ENCODE data around the gene USP17L26. TPM values are rescaled to one million over a fixed set of nuclear protein-coding genes. Genes with fewer than 3 reads are reported as not detected.
"Not testable (repeated sequence)": the region's sequence is repeated elsewhere in the genome, so short reads cannot be mapped to it uniquely, and the experiment has no call there.

Gene USP17L26, protein sequence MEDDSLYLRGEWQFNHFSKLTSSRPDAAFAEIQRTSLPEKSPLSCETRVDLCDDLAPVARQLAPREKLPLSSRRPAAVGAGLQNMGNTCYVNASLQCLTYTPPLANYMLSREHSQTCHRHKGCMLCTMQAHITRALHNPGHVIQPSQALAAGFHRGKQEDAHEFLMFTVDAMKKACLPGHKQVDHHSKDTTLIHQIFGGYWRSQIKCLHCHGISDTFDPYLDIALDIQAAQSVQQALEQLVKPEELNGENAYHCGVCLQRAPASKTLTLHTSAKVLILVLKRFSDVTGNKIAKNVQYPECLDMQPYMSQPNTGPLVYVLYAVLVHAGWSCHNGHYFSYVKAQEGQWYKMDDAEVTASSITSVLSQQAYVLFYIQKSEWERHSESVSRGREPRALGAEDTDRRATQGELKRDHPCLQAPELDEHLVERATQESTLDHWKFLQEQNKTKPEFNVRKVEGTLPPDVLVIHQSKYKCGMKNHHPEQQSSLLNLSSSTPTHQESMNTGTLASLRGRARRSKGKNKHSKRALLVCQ
- not detected for polyA plus RNA-seq (2013, experiment 1 of 2)
- not detected for polyA plus RNA-seq (2013, experiment 2 of 2)

DNA sequence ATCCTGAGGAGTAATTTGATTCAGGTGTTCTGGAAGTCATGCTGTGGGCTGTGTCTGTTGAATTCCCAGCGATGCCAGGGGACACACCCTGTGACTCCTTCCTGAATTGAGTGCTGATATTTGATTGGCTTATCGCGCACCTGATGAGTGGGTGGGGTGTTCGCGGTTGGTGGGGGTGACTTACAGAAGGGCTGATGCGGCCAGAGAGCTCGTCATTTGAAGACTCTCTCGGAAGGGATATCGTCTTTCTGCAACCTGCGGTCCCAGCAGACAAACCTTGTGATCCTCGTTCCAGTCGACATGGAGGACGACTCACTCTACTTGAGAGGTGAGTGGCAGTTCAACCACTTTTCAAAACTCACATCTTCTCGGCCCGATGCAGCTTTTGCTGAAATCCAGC, at the start of gene USP17L26:
Gene USP17L26 (plus strand): TSS at position 301 of the 400 bp plus-strand sequence. CDS start 0 bp downstream, at position 301.
- not testable (repeated sequence) for H3K4me3 ChIP-seq (ENCODE audit: extremely low read depth, insufficient read depth, low read length, poor library complexity, severe bottlenecking); H3K27ac ChIP-seq (ENCODE audit: low read depth, low read length, severe bottlenecking); H3K4me1 ChIP-seq (ENCODE audit: control insufficient read depth, insufficient read depth, low read length, poor library complexity, severe bottlenecking); H3K36me3 ChIP-seq (ENCODE audit: control insufficient read depth, insufficient read depth, low read length); H3K9me3 ChIP-seq (ENCODE audit: control insufficient read depth, low read length)
- WGBS, 2 experiments (ENCODE audit: insufficient coverage in 2 of 2) = no CpG with 5 or more reads among the region's 15 CpGs

DNA sequence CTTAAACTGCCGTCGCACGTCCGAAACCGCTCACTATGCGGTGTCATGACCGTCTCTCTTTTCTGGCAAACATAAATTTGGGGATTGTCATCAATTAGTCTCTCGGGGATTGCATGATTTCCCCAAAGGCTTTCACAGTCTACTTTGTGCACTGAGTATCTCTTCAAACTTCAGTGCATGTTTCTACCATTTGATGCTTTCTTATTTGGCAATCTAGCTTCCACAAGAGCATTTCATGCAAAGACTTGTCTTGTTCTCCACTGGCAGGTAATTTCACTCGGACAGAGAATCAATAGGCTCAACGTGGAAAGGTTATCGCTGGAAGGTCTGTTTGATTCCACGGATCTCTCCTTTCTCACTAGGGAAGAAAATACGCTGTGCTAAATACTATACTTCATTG, 10.3 kb upstream of the USP17L26 start:
- H3K4me1 ChIP-seq (ENCODE audit: control insufficient read depth, insufficient read depth, low read length, poor library complexity, severe bottlenecking); H3K36me3 ChIP-seq (ENCODE audit: control insufficient read depth, insufficient read depth, low read length); H3K9me3 ChIP-seq (ENCODE audit: control insufficient read depth, low read length); H3K4me3 ChIP-seq (ENCODE audit: extremely low read depth, insufficient read depth, low read length, poor library complexity, severe bottlenecking); H3K27ac ChIP-seq (ENCODE audit: low read depth, low read length, severe bottlenecking): not testable (repeated sequence)
- no CpG with 5 or more reads among the region's 13 CpGs for WGBS, 2 experiments (ENCODE audit: insufficient coverage in 2 of 2)

DNA sequence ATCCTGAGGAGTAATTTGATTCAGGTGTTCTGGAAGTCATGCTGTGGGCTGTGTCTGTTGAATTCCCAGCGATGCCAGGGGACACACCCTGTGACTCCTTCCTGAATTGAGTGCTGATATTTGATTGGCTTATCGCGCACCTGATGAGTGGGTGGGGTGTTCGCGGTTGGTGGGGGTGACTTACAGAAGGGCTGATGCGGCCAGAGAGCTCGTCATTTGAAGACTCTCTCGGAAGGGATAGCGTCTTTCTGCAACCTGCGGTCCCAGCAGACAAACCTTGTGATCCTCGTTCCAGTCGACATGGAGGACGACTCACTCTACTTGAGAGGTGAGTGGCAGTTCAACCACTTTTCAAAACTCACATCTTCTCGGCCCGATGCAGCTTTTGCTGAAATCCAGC, 9.6 kb upstream of the USP17L26 start, which contains the start of gene USP17L24:
Gene USP17L24 (plus strand): TSS at position 301 of the 400 bp plus-strand sequence. CDS start 0 bp downstream, at position 301.
- not testable (repeated sequence) for H3K9me3 ChIP-seq (ENCODE audit: control insufficient read depth, low read length); H3K36me3 ChIP-seq (ENCODE audit: control insufficient read depth, insufficient read depth, low read length); H3K27ac ChIP-seq (ENCODE audit: low read depth, low read length, severe bottlenecking); H3K4me1 ChIP-seq (ENCODE audit: control insufficient read depth, insufficient read depth, low read length, poor library complexity, severe bottlenecking); H3K4me3 ChIP-seq (ENCODE audit: extremely low read depth, insufficient read depth, low read length, poor library complexity, severe bottlenecking)
- no CpG with 5 or more reads among the region's 15 CpGs for WGBS, 2 experiments (ENCODE audit: insufficient coverage in 2 of 2)

DNA sequence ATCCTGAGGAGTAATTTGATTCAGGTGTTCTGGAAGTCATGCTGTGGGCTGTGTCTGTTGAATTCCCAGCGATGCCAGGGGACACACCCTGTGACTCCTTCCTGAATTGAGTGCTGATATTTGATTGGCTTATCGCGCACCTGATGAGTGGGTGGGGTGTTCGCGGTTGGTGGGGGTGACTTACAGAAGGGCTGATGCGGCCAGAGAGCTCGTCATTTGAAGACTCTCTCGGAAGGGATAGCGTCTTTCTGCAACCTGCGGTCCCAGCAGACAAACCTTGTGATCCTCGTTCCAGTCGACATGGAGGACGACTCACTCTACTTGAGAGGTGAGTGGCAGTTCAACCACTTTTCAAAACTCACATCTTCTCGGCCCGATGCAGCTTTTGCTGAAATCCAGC, 4.8 kb upstream of the USP17L26 start, which contains the start of gene USP17L25:
Gene USP17L25 (plus strand): TSS at position 301 of the 400 bp plus-strand sequence. CDS start 0 bp downstream, at position 301.
- not testable (repeated sequence) for H3K4me3 ChIP-seq (ENCODE audit: extremely low read depth, insufficient read depth, low read length, poor library complexity, severe bottlenecking); H3K9me3 ChIP-seq (ENCODE audit: control insufficient read depth, low read length); H3K27ac ChIP-seq (ENCODE audit: low read depth, low read length, severe bottlenecking); H3K36me3 ChIP-seq (ENCODE audit: control insufficient read depth, insufficient read depth, low read length); H3K4me1 ChIP-seq (ENCODE audit: control insufficient read depth, insufficient read depth, low read length, poor library complexity, severe bottlenecking)
- no CpG with 5 or more reads among the region's 15 CpGs for WGBS, 2 experiments (ENCODE audit: insufficient coverage in 2 of 2)

DNA sequence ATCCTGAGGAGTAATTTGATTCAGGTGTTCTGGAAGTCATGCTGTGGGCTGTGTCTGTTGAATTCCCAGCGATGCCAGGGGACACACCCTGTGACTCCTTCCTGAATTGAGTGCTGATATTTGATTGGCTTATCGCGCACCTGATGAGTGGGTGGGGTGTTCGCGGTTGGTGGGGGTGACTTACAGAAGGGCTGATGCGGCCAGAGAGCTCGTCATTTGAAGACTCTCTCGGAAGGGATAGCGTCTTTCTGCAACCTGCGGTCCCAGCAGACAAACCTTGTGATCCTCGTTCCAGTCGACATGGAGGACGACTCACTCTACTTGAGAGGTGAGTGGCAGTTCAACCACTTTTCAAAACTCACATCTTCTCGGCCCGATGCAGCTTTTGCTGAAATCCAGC, 4.6 kb downstream of the USP17L26 start, which contains the start of gene USP17L5:
Gene USP17L5 (plus strand): TSS at position 301 of the 400 bp plus-strand sequence. CDS start 0 bp downstream, at position 301.
- H3K4me1 ChIP-seq (ENCODE audit: control insufficient read depth, insufficient read depth, low read length, poor library complexity, severe bottlenecking); H3K4me3 ChIP-seq (ENCODE audit: extremely low read depth, insufficient read depth, low read length, poor library complexity, severe bottlenecking); H3K36me3 ChIP-seq (ENCODE audit: control insufficient read depth, insufficient read depth, low read length); H3K9me3 ChIP-seq (ENCODE audit: control insufficient read depth, low read length); H3K27ac ChIP-seq (ENCODE audit: low read depth, low read length, severe bottlenecking): not testable (repeated sequence)
- no CpG with 5 or more reads among the region's 15 CpGs for WGBS, 2 experiments (ENCODE audit: insufficient coverage in 2 of 2)

DNA sequence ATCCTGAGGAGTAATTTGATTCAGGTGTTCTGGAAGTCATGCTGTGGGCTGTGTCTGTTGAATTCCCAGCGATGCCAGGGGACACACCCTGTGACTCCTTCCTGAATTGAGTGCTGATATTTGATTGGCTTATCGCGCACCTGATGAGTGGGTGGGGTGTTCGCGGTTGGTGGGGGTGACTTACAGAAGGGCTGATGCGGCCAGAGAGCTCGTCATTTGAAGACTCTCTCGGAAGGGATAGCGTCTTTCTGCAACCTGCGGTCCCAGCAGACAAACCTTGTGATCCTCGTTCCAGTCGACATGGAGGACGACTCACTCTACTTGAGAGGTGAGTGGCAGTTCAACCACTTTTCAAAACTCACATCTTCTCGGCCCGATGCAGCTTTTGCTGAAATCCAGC, 9.4 kb downstream of the USP17L26 start, which contains the start of gene USP17L27:
Gene USP17L27 (plus strand): TSS at position 301 of the 400 bp plus-strand sequence. CDS start 0 bp downstream, at position 301.
- H3K4me3 ChIP-seq (ENCODE audit: extremely low read depth, insufficient read depth, low read length, poor library complexity, severe bottlenecking); H3K9me3 ChIP-seq (ENCODE audit: control insufficient read depth, low read length); H3K27ac ChIP-seq (ENCODE audit: low read depth, low read length, severe bottlenecking); H3K4me1 ChIP-seq (ENCODE audit: control insufficient read depth, insufficient read depth, low read length, poor library complexity, severe bottlenecking); H3K36me3 ChIP-seq (ENCODE audit: control insufficient read depth, insufficient read depth, low read length): not testable (repeated sequence)
- WGBS, 2 experiments (ENCODE audit: insufficient coverage in 2 of 2) = no CpG with 5 or more reads among the region's 15 CpGs

DNA sequence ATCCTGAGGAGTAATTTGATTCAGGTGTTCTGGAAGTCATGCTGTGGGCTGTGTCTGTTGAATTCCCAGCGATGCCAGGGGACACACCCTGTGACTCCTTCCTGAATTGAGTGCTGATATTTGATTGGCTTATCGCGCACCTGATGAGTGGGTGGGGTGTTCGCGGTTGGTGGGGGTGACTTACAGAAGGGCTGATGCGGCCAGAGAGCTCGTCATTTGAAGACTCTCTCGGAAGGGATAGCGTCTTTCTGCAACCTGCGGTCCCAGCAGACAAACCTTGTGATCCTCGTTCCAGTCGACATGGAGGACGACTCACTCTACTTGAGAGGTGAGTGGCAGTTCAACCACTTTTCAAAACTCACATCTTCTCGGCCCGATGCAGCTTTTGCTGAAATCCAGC, 14.1 kb downstream of the USP17L26 start, which contains the start of gene USP17L28:
Gene USP17L28 (plus strand): TSS at position 301 of the 400 bp plus-strand sequence. CDS start 0 bp downstream, at position 301.
- H3K4me1 ChIP-seq (ENCODE audit: control insufficient read depth, insufficient read depth, low read length, poor library complexity, severe bottlenecking); H3K4me3 ChIP-seq (ENCODE audit: extremely low read depth, insufficient read depth, low read length, poor library complexity, severe bottlenecking); H3K36me3 ChIP-seq (ENCODE audit: control insufficient read depth, insufficient read depth, low read length); H3K9me3 ChIP-seq (ENCODE audit: control insufficient read depth, low read length); H3K27ac ChIP-seq (ENCODE audit: low read depth, low read length, severe bottlenecking): not testable (repeated sequence)
- WGBS, 2 experiments (ENCODE audit: insufficient coverage in 2 of 2) = no CpG with 5 or more reads among the region's 15 CpGs

DNA sequence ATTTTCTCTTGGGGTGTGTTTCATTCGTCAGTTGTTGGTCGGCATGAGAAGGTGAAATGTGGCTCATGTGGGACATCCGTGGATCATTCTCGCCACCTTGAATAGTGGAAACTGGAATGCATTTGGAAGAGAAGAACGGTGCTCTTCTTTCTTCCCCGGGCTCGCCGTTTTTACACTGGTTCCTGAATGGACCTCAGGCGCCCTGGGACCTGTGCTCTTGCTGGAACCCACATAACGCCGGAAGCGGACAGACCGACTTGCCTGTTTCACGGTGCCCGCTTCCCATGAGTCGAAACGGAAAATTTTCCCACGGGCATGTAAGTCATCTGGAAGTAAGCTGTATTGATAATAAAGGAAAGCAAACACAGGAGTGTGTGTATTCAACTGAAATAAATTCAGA, 16.4 kb downstream of the USP17L26 start:
- no CpG with 5 or more reads among the region's 18 CpGs for WGBS, 2 experiments (ENCODE audit: insufficient coverage in 2 of 2)
- H3K4me3 ChIP-seq (ENCODE audit: extremely low read depth, insufficient read depth, low read length, poor library complexity, severe bottlenecking); H3K9me3 ChIP-seq (ENCODE audit: control insufficient read depth, low read length); H3K36me3 ChIP-seq (ENCODE audit: control insufficient read depth, insufficient read depth, low read length); H3K4me1 ChIP-seq (ENCODE audit: control insufficient read depth, insufficient read depth, low read length, poor library complexity, severe bottlenecking); H3K27ac ChIP-seq (ENCODE audit: low read depth, low read length, severe bottlenecking): not testable (repeated sequence)

DNA sequence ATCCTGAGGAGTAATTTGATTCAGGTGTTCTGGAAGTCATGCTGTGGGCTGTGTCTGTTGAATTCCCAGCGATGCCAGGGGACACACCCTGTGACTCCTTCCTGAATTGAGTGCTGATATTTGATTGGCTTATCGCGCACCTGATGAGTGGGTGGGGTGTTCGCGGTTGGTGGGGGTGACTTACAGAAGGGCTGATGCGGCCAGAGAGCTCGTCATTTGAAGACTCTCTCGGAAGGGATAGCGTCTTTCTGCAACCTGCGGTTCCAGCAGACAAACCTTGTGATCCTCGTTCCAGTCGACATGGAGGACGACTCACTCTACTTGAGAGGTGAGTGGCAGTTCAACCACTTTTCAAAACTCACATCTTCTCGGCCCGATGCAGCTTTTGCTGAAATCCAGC, 18.9 kb downstream of the USP17L26 start, which contains the start of gene USP17L29:
Gene USP17L29 (plus strand): TSS at position 301 of the 400 bp plus-strand sequence. CDS start 0 bp downstream, at position 301.
- H3K4me3 ChIP-seq (ENCODE audit: extremely low read depth, insufficient read depth, low read length, poor library complexity, severe bottlenecking); H3K27ac ChIP-seq (ENCODE audit: low read depth, low read length, severe bottlenecking); H3K9me3 ChIP-seq (ENCODE audit: control insufficient read depth, low read length); H3K4me1 ChIP-seq (ENCODE audit: control insufficient read depth, insufficient read depth, low read length, poor library complexity, severe bottlenecking); H3K36me3 ChIP-seq (ENCODE audit: control insufficient read depth, insufficient read depth, low read length): not testable (repeated sequence)
- no CpG with 5 or more reads among the region's 15 CpGs for WGBS, 2 experiments (ENCODE audit: insufficient coverage in 2 of 2)

DNA sequence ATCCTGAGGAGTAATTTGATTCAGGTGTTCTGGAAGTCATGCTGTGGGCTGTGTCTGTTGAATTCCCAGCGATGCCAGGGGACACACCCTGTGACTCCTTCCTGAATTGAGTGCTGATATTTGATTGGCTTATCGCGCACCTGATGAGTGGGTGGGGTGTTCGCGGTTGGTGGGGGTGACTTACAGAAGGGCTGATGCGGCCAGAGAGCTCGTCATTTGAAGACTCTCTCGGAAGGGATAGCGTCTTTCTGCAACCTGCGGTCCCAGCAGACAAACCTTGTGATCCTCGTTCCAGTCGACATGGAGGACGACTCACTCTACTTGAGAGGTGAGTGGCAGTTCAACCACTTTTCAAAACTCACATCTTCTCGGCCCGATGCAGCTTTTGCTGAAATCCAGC, 28.4 kb downstream of the USP17L26 start, which contains the start of gene USP17L30:
Gene USP17L30 (plus strand): TSS at position 301 of the 400 bp plus-strand sequence. CDS start 0 bp downstream, at position 301.
- not testable (repeated sequence) for H3K27ac ChIP-seq (ENCODE audit: low read depth, low read length, severe bottlenecking); H3K4me1 ChIP-seq (ENCODE audit: control insufficient read depth, insufficient read depth, low read length, poor library complexity, severe bottlenecking); H3K9me3 ChIP-seq (ENCODE audit: control insufficient read depth, low read length); H3K4me3 ChIP-seq (ENCODE audit: extremely low read depth, insufficient read depth, low read length, poor library complexity, severe bottlenecking); H3K36me3 ChIP-seq (ENCODE audit: control insufficient read depth, insufficient read depth, low read length)
- WGBS, 2 experiments (ENCODE audit: insufficient coverage in 2 of 2) = no CpG with 5 or more reads among the region's 15 CpGs
